GM12878 (cell line): ENCODE data around the gene EPB41L4A. TPM values are rescaled to one million over a fixed set of nuclear protein-coding genes. Genes with fewer than 3 reads are reported as not detected.

Experiments used
- ATAC-seq: fragments of 200-7000 bp; cut with Tn5 transposase; 3 replicates; pipeline ENCODE4 v1.9.1; 2020; ENCODE audit warnings: mild to moderate bottlenecking, moderate library complexity
- BruUV-seq: library from RNA; stranded (reverse); fragments of 400-500 nt; replicated peaks from 2 replicates; lab custom pipeline; 2021; lab: Mats Ljungman, UMichigan
- CTCF ChIA-PET: fragments of 300-600 bp; sonication (Branson Sonifier 250); formaldehyde crosslinking; extraction: SDS; loops from one replicate; lab custom pipeline; 2021; ENCODE audit warnings: inconsistent platforms; lab: Yijun Ruan, JAX
- POLR2A ChIA-PET: fragments of 350-600 bp; formaldehyde crosslinking; extraction: SDS; loops from one replicate; lab custom pipeline; 2021; ENCODE audit warnings: inconsistent platforms; lab: Charles Lee
- RAD21 ChIA-PET: fragments of 300-600 bp; sonication (Branson Sonifier 250); formaldehyde crosslinking; loops from one replicate; lab custom pipeline; 2023; ENCODE audit warnings: antibody characterized with exemption; ENCODE audit not compliant: unreplicated experiment; lab: Charles Lee
- SMC1A ChIA-PET: fragments of 300-600 bp; sonication (Branson Sonifier 250); formaldehyde crosslinking; loops from one replicate; lab custom pipeline; 2023; ENCODE audit not compliant: unreplicated experiment, uncharacterized antibody; lab: Charles Lee
- DNase-seq: peaks from one replicate; pipeline ENCODE4 v3.0.0-alpha.2; 2011; ENCODE audit warnings: low read depth, low spot score
- FAIRE-seq: peaks from 3 replicates; lab custom pipeline; 2011; peaks lifted over from hg19 to GRCh38; lab: Jason Lieb, UNC
- H2AFZ ChIP-seq: 2 replicates; pipeline ENCODE4 v1.6.0; 2011; ENCODE audit warnings: low read depth, low read length, control low read depth; ENCODE audit not compliant: control insufficient read depth
- H3K27ac ChIP-seq: 2 replicates; pipeline ENCODE4 v1.5.1; 2011; ENCODE audit warnings: control low read depth; ENCODE audit not compliant: control insufficient read depth, insufficient read depth
- H3K27me3 ChIP-seq, 2 experiments: replicated peaks in 1 of 2; 2 replicates each; pipeline versions ENCODE4 v1.6.0 to v1.6.1; 2011; ENCODE audit warnings: low read length in 1 of 2; ENCODE audit not compliant: control insufficient read depth in 2 of 2, insufficient read depth in 2 of 2
- H3K36me3 ChIP-seq, 2 experiments: 2 replicates each; pipeline ENCODE4 v1.5.1; 2011; ENCODE audit warnings: low read length in 1 of 2; ENCODE audit not compliant: control insufficient read depth in 2 of 2, insufficient read depth in 2 of 2
- H3K4me1 ChIP-seq: 2 replicates; pipeline ENCODE4 v1.6.1; 2011; ENCODE audit warnings: mild to moderate bottlenecking, low read length, moderate library complexity, mixed read lengths; ENCODE audit not compliant: control insufficient read depth, insufficient read depth
- H3K4me2 ChIP-seq: 2 replicates; pipeline ENCODE4 v1.6.0; 2011; ENCODE audit warnings: control low read depth; ENCODE audit not compliant: control insufficient read depth, insufficient read depth
- H3K4me3 ChIP-seq: fragments of 200-600 bp; sonication (generic); 2 replicates; pipeline ENCODE4 v1.5.1; 2016
- H3K79me2 ChIP-seq: 2 replicates; pipeline ENCODE4 v1.6.0; 2011; ENCODE audit warnings: low read length; ENCODE audit not compliant: control insufficient read depth, insufficient read depth
- H3K9ac ChIP-seq: 2 replicates; pipeline ENCODE4 v1.8.0; 2011; ENCODE audit warnings: low read length, control low read depth, mixed read lengths; ENCODE audit not compliant: control insufficient read depth, insufficient read depth
- H3K9me3 ChIP-seq: replicated peaks from 3 replicates; pipeline ENCODE4 v1.5.1; 2011; ENCODE audit warnings: mild to moderate bottlenecking, low read length; ENCODE audit not compliant: control insufficient read depth, insufficient read depth
- H4K20me1 ChIP-seq: 2 replicates; pipeline ENCODE4 v1.6.0; 2011; ENCODE audit not compliant: control insufficient read depth, insufficient read depth
- BCLAF1 ChIP-seq: fragments of 450-650 bp; IDR thresholded peaks from 2 replicates; pipeline ENCODE4 v1.6.1; 2017; ENCODE audit warnings: antibody characterized with exemption, mild to moderate bottlenecking, moderate library complexity
- JUNB ChIP-seq: IDR thresholded peaks from 2 replicates; pipeline ENCODE4 v1.6.1; 2016; ENCODE audit warnings: antibody characterized with exemption, mild to moderate bottlenecking
- MEF2B ChIP-seq: fragments of 450-650 bp; IDR thresholded peaks from 2 replicates; pipeline ENCODE4 v1.6.1; 2018; ENCODE audit warnings: mild to moderate bottlenecking, moderate library complexity; ENCODE audit not compliant: partially characterized antibody, poor library complexity, severe bottlenecking
- MYB ChIP-seq: fragments of 150-350 bp; IDR thresholded peaks from 2 replicates; pipeline ENCODE4 v1.6.1; 2014; ENCODE audit warnings: mild to moderate bottlenecking, low read depth, low read length, borderline replicate concordance
- NFIC ChIP-seq: IDR thresholded peaks from 2 replicates; pipeline ENCODE4 v1.6.1; 2012; ENCODE audit warnings: low read depth, mild to moderate bottlenecking, inconsistent platforms, low read length, moderate library complexity
- PAX8 ChIP-seq: fragments of 450-650 bp; IDR thresholded peaks from 2 replicates; pipeline ENCODE4 v1.6.1; 2017; ENCODE audit warnings: mild to moderate bottlenecking, moderate library complexity
- POLR2AphosphoS2 ChIP-seq: IDR thresholded peaks from 2 replicates; pipeline ENCODE4 v1.6.1; 2011; ENCODE audit warnings: low read depth, mild to moderate bottlenecking, low read length, improper control_type of control experiment, moderate library complexity
- SMC3 ChIP-seq: IDR thresholded peaks from 2 replicates; pipeline ENCODE4 v1.6.1; 2011; ENCODE audit warnings: low read length, improper control_type of control experiment, borderline replicate concordance
- SP1 ChIP-seq: IDR thresholded peaks from one replicate; pipeline ENCODE4 v1.6.1; 2011; ENCODE audit warnings: low read depth, low read length
- SUPT20H ChIP-seq: IDR thresholded peaks from 2 replicates; pipeline ENCODE4 v1.6.1; 2011; ENCODE audit warnings: low read depth, mild to moderate bottlenecking, low read length, moderate library complexity, borderline replicate concordance; ENCODE audit not compliant: control insufficient read depth
- ZNF622 ChIP-seq: fragments of 450-650 bp; IDR thresholded peaks from 2 replicates; pipeline ENCODE4 v1.6.1; 2017; ENCODE audit warnings: mild to moderate bottlenecking, inconsistent platforms
- WGBS: methylation state at CpG from one replicate; pipeline ENCODE4 v1.1.6; 2016; ENCODE audit warnings: low lambda C conversion rate; ENCODE audit not compliant: insufficient replicate concordance, insufficient coverage; ENCODE audit errors: missing lambda C conversion rate; 5-methylcytosine and 5-hydroxymethylcytosine counted together
- in situ Hi-C: fragments of 300-500 bp; cut with MboI; formaldehyde crosslinking; loops from 9 replicates; pipeline ENCODE4 v1.14.3; 2018; ENCODE audit warnings: mixed read lengths
- intact Hi-C: fragments of 100-400 bp; cut with micrococcal nuclease; formaldehyde crosslinking; loops from one replicate; pipeline ENCODE4 v1.14.2; 2022; ENCODE audit not compliant: unreplicated experiment
- polyA plus RNA-seq, 11 experiments: library from polyadenylated mRNA; depleted of rRNA in 4 of 11; unstranded in 6 of 11; stranded (reverse) in 5 of 11; fragments of >200 nt; fragmentation: Nextera tagmentation in 4 of 11; fragmentation: Illumina TruSeq in 1 of 11; extraction: Ambion mirVana in 4 of 11; extraction: Trizol in 1 of 11; gene quantifications; 1 replicate in 1 of 11; 2 replicates in 10 of 11; pipeline versions ENCODE4 v1.2.1 to v1.2.3, GENCODE V29; 2011 to 2016; ENCODE audit warnings: inconsistent platforms in 2 of 11, missing spikeins in 2 of 11, low read depth in 1 of 11
- total RNA-seq, 4 experiments: library from RNA; depleted of rRNA in 3 of 4; stranded (reverse); fragments of >200 nt in 3 of 4; fragmentation: Illumina TruSeq in 1 of 4; extraction: Trizol in 1 of 4; gene quantifications; 2 replicates each; pipeline versions ENCODE4 v1.2.1 to v1.2.3, GENCODE V29; 2013 to 2021
- TF ChIP-seq, protein P1 (sequence below): fragments of 450-650 bp; IDR thresholded peaks from 2 replicates; pipeline ENCODE4 v1.6.1; 2016; ENCODE audit warnings: mild to moderate bottlenecking
- TF ChIP-seq, protein P2 (sequence below): IDR thresholded peaks from 2 replicates; pipeline ENCODE4 v1.6.1; 2012; ENCODE audit warnings: mild to moderate bottlenecking, low read depth, low read length
- TF ChIP-seq, protein P3 (sequence below): fragments of 450-650 bp; IDR thresholded peaks from 2 replicates; pipeline ENCODE4 v1.6.1; 2014; ENCODE audit warnings: mild to moderate bottlenecking

Gene EPB41L4A
- total and polyA plus RNA-seq, 10 of the 15 experiments (the other 5 are each of a cell fraction or from before 2014, with no cell fraction given), result 0.10 to 0.67 (median 0.30) TPM

GRCh38 chr5:112338681-112339337, 80.3 kb downstream of the EPB41L4A start:
- ChIA-PET RAD21 (interaction anchor here (0.6 kb wide), 1 partner anchor 102 kb away, joined by 3 read pairs; no protein-coding TSS in a partner anchor), SMC1A (no interaction called here), POLR2A (interaction anchor here (0.6 to 1.1 kb wide), 2 partner anchors 9 to 475 kb away, joined by 3 to 4 read pairs; no protein-coding TSS in a partner anchor), CTCF (interaction anchor here (0.9 to 1.3 kb wide), 2 partner anchors 29 to 178 kb away, joined by 3 to 4 read pairs; no protein-coding TSS in a partner anchor)
- no peaks in the 10 kb centered on the region for H4K20me1 ChIP-seq
- no TSS peak for BruUV-seq
- ATAC-seq (no peak), DNase-seq (no peak), FAIRE-seq (no peak)
- no peak overlapping the region for H3K4me2 ChIP-seq
- no peaks in the 10 kb centered on the region for H3K36me3 ChIP-seq
- H3K9me3 ChIP-seq, result no peaks in the 10 kb centered on the region
- no peak overlapping the region for H2AFZ ChIP-seq
- H3K79me2 ChIP-seq, result no peaks in the 10 kb centered on the region
- no peak overlapping the region for H3K4me3 ChIP-seq
- intact Hi-C loops (no loop called here), in situ Hi-C loops (no loop called here)
- H3K4me1 ChIP-seq, result no peaks in the 10 kb centered on the region
- H3K27me3 ChIP-seq, result no peaks in the 10 kb centered on the region; a peak in 1 of 4 replicates
- 46% methylated on average over 5 of the region's 5 CpGs for WGBS
- H3K27ac ChIP-seq, result no peak overlapping the region
- no peak overlapping the region for H3K9ac ChIP-seq
- TF ChIP-seq SUPT20H (no peak), BCLAF1 (no peak), SP1 (no peak), ZNF622 (no peak), NFIC (no peak), JUNB (no peak), MYB (no peak), MEF2B (no peak), POLR2AphosphoS2 (no peak), PAX8 (no peak), SMC3 (no peak)
- TF ChIP-seq, protein P1, sequence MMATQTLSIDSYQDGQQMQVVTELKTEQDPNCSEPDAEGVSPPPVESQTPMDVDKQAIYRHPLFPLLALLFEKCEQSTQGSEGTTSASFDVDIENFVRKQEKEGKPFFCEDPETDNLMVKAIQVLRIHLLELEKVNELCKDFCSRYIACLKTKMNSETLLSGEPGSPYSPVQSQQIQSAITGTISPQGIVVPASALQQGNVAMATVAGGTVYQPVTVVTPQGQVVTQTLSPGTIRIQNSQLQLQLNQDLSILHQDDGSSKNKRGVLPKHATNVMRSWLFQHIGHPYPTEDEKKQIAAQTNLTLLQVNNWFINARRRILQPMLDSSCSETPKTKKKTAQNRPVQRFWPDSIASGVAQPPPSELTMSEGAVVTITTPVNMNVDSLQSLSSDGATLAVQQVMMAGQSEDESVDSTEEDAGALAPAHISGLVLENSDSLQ, result no peak
- TF ChIP-seq, protein P2, sequence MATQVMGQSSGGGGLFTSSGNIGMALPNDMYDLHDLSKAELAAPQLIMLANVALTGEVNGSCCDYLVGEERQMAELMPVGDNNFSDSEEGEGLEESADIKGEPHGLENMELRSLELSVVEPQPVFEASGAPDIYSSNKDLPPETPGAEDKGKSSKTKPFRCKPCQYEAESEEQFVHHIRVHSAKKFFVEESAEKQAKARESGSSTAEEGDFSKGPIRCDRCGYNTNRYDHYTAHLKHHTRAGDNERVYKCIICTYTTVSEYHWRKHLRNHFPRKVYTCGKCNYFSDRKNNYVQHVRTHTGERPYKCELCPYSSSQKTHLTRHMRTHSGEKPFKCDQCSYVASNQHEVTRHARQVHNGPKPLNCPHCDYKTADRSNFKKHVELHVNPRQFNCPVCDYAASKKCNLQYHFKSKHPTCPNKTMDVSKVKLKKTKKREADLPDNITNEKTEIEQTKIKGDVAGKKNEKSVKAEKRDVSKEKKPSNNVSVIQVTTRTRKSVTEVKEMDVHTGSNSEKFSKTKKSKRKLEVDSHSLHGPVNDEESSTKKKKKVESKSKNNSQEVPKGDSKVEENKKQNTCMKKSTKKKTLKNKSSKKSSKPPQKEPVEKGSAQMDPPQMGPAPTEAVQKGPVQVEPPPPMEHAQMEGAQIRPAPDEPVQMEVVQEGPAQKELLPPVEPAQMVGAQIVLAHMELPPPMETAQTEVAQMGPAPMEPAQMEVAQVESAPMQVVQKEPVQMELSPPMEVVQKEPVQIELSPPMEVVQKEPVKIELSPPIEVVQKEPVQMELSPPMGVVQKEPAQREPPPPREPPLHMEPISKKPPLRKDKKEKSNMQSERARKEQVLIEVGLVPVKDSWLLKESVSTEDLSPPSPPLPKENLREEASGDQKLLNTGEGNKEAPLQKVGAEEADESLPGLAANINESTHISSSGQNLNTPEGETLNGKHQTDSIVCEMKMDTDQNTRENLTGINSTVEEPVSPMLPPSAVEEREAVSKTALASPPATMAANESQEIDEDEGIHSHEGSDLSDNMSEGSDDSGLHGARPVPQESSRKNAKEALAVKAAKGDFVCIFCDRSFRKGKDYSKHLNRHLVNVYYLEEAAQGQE, result no peak
- TF ChIP-seq, protein P3, sequence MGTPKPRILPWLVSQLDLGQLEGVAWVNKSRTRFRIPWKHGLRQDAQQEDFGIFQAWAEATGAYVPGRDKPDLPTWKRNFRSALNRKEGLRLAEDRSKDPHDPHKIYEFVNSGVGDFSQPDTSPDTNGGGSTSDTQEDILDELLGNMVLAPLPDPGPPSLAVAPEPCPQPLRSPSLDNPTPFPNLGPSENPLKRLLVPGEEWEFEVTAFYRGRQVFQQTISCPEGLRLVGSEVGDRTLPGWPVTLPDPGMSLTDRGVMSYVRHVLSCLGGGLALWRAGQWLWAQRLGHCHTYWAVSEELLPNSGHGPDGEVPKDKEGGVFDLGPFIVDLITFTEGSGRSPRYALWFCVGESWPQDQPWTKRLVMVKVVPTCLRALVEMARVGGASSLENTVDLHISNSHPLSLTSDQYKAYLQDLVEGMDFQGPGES, result no peak
